ENCODE data around the gene SFMBT2. TPM values are rescaled to one million over a fixed set of nuclear protein-coding genes. Genes with fewer than 3 reads are reported as not detected.

The SFMBT2 gene
- total RNA-seq, 3 donors from 2014 or later (not counting 1 experiment from before 2014, with no cell fraction given) = 50.4 to 70.4 (median 52.2) TPM

- Mint-ChIP-seq H3K9me3 (no peaks in the 10 kb centered on the region), H3K4me1 (peaks cover 81 to 82% of the 10 kb centered on the region in 2 donors), H3K27me3 (ENCODE audit: low read depth in 2 of 2) (no peaks in the 10 kb centered on the region), H3K4me3 (no peak overlapping the region), H3K36me3 (no peaks in the 10 kb centered on the region), H3K27ac (no peak overlapping the region)
- H3K4me1 ChIP-seq (ENCODE audit: control insufficient read depth, insufficient read depth, low read length) = peaks cover 3% of the 10 kb centered on the region
- intact Hi-C loops (cut with micrococcal nuclease) = no loop called here
- H3K4me3 ChIP-seq (ENCODE audit: low read length) = no peak overlapping the region
- H3K27me3 ChIP-seq (ENCODE audit: control insufficient read depth, insufficient read depth, low read length) = no peaks in the 10 kb centered on the region
- DNase-seq (no peak), ATAC-seq (no peak)
- H3K9me3 ChIP-seq (ENCODE audit: control insufficient read depth, insufficient read depth, low read length) = no peaks in the 10 kb centered on the region
- peaks cover 2% of the 10 kb centered on the region for H3K36me3 ChIP-seq (ENCODE audit: control insufficient read depth, insufficient read depth, low read length)
- no peak overlapping the region for H3K27ac ChIP-seq (ENCODE audit: low read length)
- TF ChIP-seq CTCF (IDR thresholded peaks at IDR 0.05) = no peak
- 90% methylated on average over 4 of the region's 6 CpGs for WGBS (ENCODE audit: insufficient coverage)
These were observed 9.7 kb downstream of the SFMBT2 start for GRCh38 chr10:7401156-7401555.

GRCh38 chr10:7400068-7400715 lies 10.6 kb downstream of the SFMBT2 start:
- DNase-seq = no peak
- intact Hi-C loops (cut with micrococcal nuclease) = no loop called here
- Mint-ChIP-seq H3K4me1 (peaks cover 81 to 82% of the 10 kb centered on the region in 2 donors), H3K36me3 (no peaks in the 10 kb centered on the region), H3K27me3 (ENCODE audit: low read depth in 2 of 2) (no peaks in the 10 kb centered on the region), H3K27ac (no peak overlapping the region), H3K9me3 (no peaks in the 10 kb centered on the region), H3K4me3 (no peak overlapping the region)
- Histone ChIP-seq H3K36me3 (ENCODE audit: control insufficient read depth, insufficient read depth, low read length) (peaks cover 2% of the 10 kb centered on the region), H3K4me1 (ENCODE audit: control insufficient read depth, insufficient read depth, low read length) (peaks cover 3% of the 10 kb centered on the region), H3K27ac (ENCODE audit: low read length) (no peak overlapping the region), H3K4me3 (ENCODE audit: low read length) (no peak overlapping the region), H3K9me3 (ENCODE audit: control insufficient read depth, insufficient read depth, low read length) (no peaks in the 10 kb centered on the region), H3K27me3 (ENCODE audit: control insufficient read depth, insufficient read depth, low read length) (no peaks in the 10 kb centered on the region)
- WGBS (ENCODE audit: insufficient coverage) = 93% methylated on average over 10 of the region's 10 CpGs
- no peak for TF ChIP-seq CTCF (IDR thresholded peaks at IDR 0.05)
- ATAC-seq = no peak

GRCh38 chr10:7399533-7399932 lies 11.3 kb downstream of the SFMBT2 start:
- no peak for ATAC-seq
- TF ChIP-seq CTCF (IDR thresholded peaks at IDR 0.05) = no peak
- Histone ChIP-seq H3K27me3 (ENCODE audit: control insufficient read depth, insufficient read depth, low read length) (no peaks in the 10 kb centered on the region), H3K36me3 (ENCODE audit: control insufficient read depth, insufficient read depth, low read length) (peaks cover 1% of the 10 kb centered on the region), H3K27ac (ENCODE audit: low read length) (no peak overlapping the region), H3K4me3 (ENCODE audit: low read length) (no peak overlapping the region), H3K9me3 (ENCODE audit: control insufficient read depth, insufficient read depth, low read length) (no peaks in the 10 kb centered on the region), H3K4me1 (ENCODE audit: control insufficient read depth, insufficient read depth, low read length) (peaks cover 3% of the 10 kb centered on the region)
- Mint-ChIP-seq H3K27ac (no peak overlapping the region), H3K36me3 (no peaks in the 10 kb centered on the region), H3K9me3 (no peaks in the 10 kb centered on the region), H3K4me1 (peaks cover 80 to 81% of the 10 kb centered on the region in 2 donors), H3K27me3 (ENCODE audit: low read depth in 2 of 2) (no peaks in the 10 kb centered on the region), H3K4me3 (no peak overlapping the region)
- no peak for DNase-seq
- intact Hi-C loops (cut with micrococcal nuclease) = no loop called here
- 97% methylated on average over 3 of the region's 3 CpGs for WGBS (ENCODE audit: insufficient coverage)

All from natural killer cell (primary cell).